Heart left ventricle (tissue), 13 donors: ENCODE measurements around the gene CCDC18.
"Not testable (repeated sequence)": the region's sequence is repeated elsewhere in the genome, so short reads cannot be mapped to it uniquely, and the experiment has no call there.

Source experiments
- POLR2A ChIP-seq, 2 donors: fragments of 450-650 bp; IDR thresholded peaks; one replicate each; pipeline ENCODE4 v1.6.1; 2017; ENCODE audit warnings: antibody characterized with exemption in 2 of 2, mild to moderate bottlenecking in 2 of 2, moderate library complexity in 2 of 2
- TF ChIP-seq, protein P1 (sequence below), 12 donors: fragments of 200-600 bp; sonication (generic) in 4 of 12; IDR thresholded peaks; one replicate each; pipeline versions ENCODE4 v1.5.0 to v1.8.0; 2018 to 2022; ENCODE audit warnings: antibody characterized with exemption in 12 of 12, mild to moderate bottlenecking in 5 of 12
- donor health status: ischemic (EF 13 %, LVEDD 7.1; RV severe dilation, severe dysfunction).
- donor health status: DM: no; HTN: yes; CAD: no.
- donor health status: DM: no; HTN: no; CAD: no.
- donor health status: ischemic (EF 25% LVEDD 6.9; RV normal size, moderate dysfunction).
- donor health status: ischemic (EF 25% LVEDD 5.7; RV mildly dilated, moderate dysfunction).
- donor health status: ischemic (EF 35%, LVEDD 5.7; RV mildly dilated, moderate dysfunction).
- donor health status: nonischemic (EF 11% LVEDD 7.7; RV severe dilation, severe dysfunction).
- donor health status: DM: yes; HTN: yes; CAD: no.
- donor health status: PGD.
- donor health status: ischemic (EF 29% LVEDD 5.4; RV normal size, mild dysfunction).
- donor health status: nonischemic (EF 23%, LVEDD 6.1; RV moderate dilation, normal function).

DNA sequence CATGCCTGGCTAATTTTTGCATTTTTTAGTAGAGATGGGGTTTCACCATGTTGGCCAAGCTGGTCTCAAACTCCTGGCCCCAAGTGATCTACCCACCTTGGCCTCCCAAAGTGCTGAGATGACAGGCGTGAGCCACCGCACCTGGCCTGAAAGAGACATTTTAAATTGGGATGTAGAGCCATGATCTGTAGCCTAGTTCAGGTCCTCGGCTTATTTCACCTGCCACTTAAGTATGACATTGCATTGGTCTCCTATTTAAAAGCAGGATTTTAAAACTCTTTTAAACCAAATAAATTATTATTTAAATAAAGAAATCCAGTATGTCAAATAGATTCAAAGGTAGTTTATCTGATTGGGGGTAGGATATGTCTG is 94.7 kb downstream of the CCDC18 start:
- TF ChIP-seq, protein P1, sequence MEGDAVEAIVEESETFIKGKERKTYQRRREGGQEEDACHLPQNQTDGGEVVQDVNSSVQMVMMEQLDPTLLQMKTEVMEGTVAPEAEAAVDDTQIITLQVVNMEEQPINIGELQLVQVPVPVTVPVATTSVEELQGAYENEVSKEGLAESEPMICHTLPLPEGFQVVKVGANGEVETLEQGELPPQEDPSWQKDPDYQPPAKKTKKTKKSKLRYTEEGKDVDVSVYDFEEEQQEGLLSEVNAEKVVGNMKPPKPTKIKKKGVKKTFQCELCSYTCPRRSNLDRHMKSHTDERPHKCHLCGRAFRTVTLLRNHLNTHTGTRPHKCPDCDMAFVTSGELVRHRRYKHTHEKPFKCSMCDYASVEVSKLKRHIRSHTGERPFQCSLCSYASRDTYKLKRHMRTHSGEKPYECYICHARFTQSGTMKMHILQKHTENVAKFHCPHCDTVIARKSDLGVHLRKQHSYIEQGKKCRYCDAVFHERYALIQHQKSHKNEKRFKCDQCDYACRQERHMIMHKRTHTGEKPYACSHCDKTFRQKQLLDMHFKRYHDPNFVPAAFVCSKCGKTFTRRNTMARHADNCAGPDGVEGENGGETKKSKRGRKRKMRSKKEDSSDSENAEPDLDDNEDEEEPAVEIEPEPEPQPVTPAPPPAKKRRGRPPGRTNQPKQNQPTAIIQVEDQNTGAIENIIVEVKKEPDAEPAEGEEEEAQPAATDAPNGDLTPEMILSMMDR (IDR thresholded peaks at IDR 0.05): not testable (repeated sequence)
- not testable (repeated sequence) for TF ChIP-seq POLR2A (IDR thresholded peaks at IDR 0.05)
